Esophagus (tissue), 2 donors: ENCODE measurements around the gene GLUD2. TPM values are rescaled to one million over a fixed set of nuclear protein-coding genes. Genes with fewer than 3 reads are reported as not detected.

ENCODE experiments used
- H3K27ac ChIP-seq, 2 donors: one replicate each; pipeline ENCODE4 v1.5.1; 2013; ENCODE audit warnings: low read depth in 2 of 2, mild to moderate bottlenecking in 2 of 2, inconsistent platforms in 1 of 2, low read length in 1 of 2, moderate library complexity in 1 of 2
- H3K27me3 ChIP-seq, 2 donors: one replicate each; pipeline ENCODE4 v1.6.1; 2013; ENCODE audit warnings: low read length in 2 of 2, control low read depth in 1 of 2, mild to moderate bottlenecking in 1 of 2; ENCODE audit not compliant: insufficient read depth in 2 of 2, control insufficient read depth in 1 of 2
- H3K36me3 ChIP-seq, 2 donors: one replicate each; pipeline ENCODE4 v1.6.1; 2013; ENCODE audit warnings: low read length in 1 of 2; ENCODE audit not compliant: control insufficient read depth in 2 of 2, insufficient read depth in 2 of 2
- H3K4me1 ChIP-seq, 2 donors: one replicate each; pipeline ENCODE4 v1.6.1; 2013; ENCODE audit warnings: low read length in 1 of 2; ENCODE audit not compliant: control insufficient read depth in 2 of 2, insufficient read depth in 2 of 2
- H3K4me3 ChIP-seq, 2 donors: one replicate each; pipeline ENCODE4 v1.5.1; 2013; ENCODE audit warnings: low read length in 2 of 2, mild to moderate bottlenecking in 2 of 2, low read depth in 1 of 2, moderate library complexity in 1 of 2
- H3K9me3 ChIP-seq, 2 donors: one replicate each; pipeline ENCODE4 v1.6.1; 2013; ENCODE audit warnings: mild to moderate bottlenecking in 2 of 2, low read depth in 1 of 2, low read length in 1 of 2, moderate library complexity in 1 of 2; ENCODE audit not compliant: control insufficient read depth in 2 of 2, insufficient read depth in 1 of 2
- WGBS, 2 donors: extraction: QIAGEN DNeasy Blood & Tissue Kit; methylation state at CpG; one replicate each; pipeline ENCODE4 v1.1.7; 2013; 5-methylcytosine and 5-hydroxymethylcytosine counted together
- polyA plus RNA-seq, 2 donors: library from polyadenylated mRNA; stranded (reverse); fragments of 200-250 nt; gene quantifications; one replicate each; pipeline ENCODE4 v1.2.3, GENCODE V29; 2013
- donor health status: healthy with polysubstance abuse.
- donor health status: Bipolar disorder and iron deficiency.

Gene GLUD2
- polyA plus RNA-seq, 2 donors, result 0.06 to 0.52 TPM

GRCh38 chrX:121084903-121085611, 37.6 kb downstream of the GLUD2 start:
- no peak overlapping the region for H3K4me3 ChIP-seq
- no peak overlapping the region for H3K27ac ChIP-seq
- no peaks in the 10 kb centered on the region for H3K36me3 ChIP-seq
- H3K9me3 ChIP-seq, result no peaks in the 10 kb centered on the region
- no peaks in the 10 kb centered on the region for H3K4me1 ChIP-seq
- WGBS, 2 donors, result 79 to 83% methylated on average over 3 of the region's 3 CpGs
- H3K27me3 ChIP-seq, result no peaks in the 10 kb centered on the region

GRCh38 chrX:121085612-121086010, 38.2 kb downstream of the GLUD2 start:
- Histone ChIP-seq H3K36me3 (no peaks in the 10 kb centered on the region), H3K27ac (no peak overlapping the region), H3K4me1 (no peaks in the 10 kb centered on the region), H3K9me3 (no peaks in the 10 kb centered on the region), H3K4me3 (no peak overlapping the region), H3K27me3 (no peaks in the 10 kb centered on the region)
- WGBS, 2 donors, result 66 to 69% methylated on average over 2 of the region's 2 CpGs

GRCh38 chrX:121093011-121093410, 45.6 kb downstream of the GLUD2 start:
- Histone ChIP-seq H3K27me3 (no peaks in the 10 kb centered on the region), H3K27ac (no peak overlapping the region), H3K9me3 (no peaks in the 10 kb centered on the region), H3K36me3 (no peaks in the 10 kb centered on the region), H3K4me3 (no peak overlapping the region), H3K4me1 (no peaks in the 10 kb centered on the region)
- WGBS, 2 donors, result 55 to 70% methylated on average over 2 of the region's 2 CpGs

Other genes starting within 250 kb of the GLUD2 start
- not detected for gene CT47B1, start 171.7 kb upstream of the GLUD2 start, polyA plus RNA-seq
- not detected for gene CT47A11, start 110.5 kb upstream of the GLUD2 start, polyA plus RNA-seq
- gene CT47A10, start 105.6 kb upstream of the GLUD2 start, polyA plus RNA-seq, result not detected
- gene CT47A9, start 100.7 kb upstream of the GLUD2 start, polyA plus RNA-seq, result not detected
- not detected for gene CT47A8, start 95.9 kb upstream of the GLUD2 start, polyA plus RNA-seq
- gene CT47A7, start 91.0 kb upstream of the GLUD2 start, polyA plus RNA-seq, result not detected
- not detected for gene CT47A6, start 86.1 kb upstream of the GLUD2 start, polyA plus RNA-seq
- gene CT47A5, start 81.3 kb upstream of the GLUD2 start, polyA plus RNA-seq, result not detected
- gene CT47A4, start 76.4 kb upstream of the GLUD2 start, polyA plus RNA-seq, result not detected
- not detected for gene CT47A3, start 71.5 kb upstream of the GLUD2 start, polyA plus RNA-seq
- not detected for gene CT47A2, start 66.7 kb upstream of the GLUD2 start, polyA plus RNA-seq
- gene CT47A1, start 61.9 kb upstream of the GLUD2 start, polyA plus RNA-seq, result not detected